B cell (primary cell): ENCODE measurements around the gene FUCA2. TPM values are rescaled to one million over a fixed set of nuclear protein-coding genes. Genes with fewer than 3 reads are reported as not detected.
A peak's percentile ranks its signal among the peaks of the same experiment; 100 is the strongest.

Source experiments
- ATAC-seq: fragments of 200-7000 bp; cut with Tn5 transposase; one replicate; pipeline ENCODE4 v1.10.0; 2021; ENCODE audit warnings: low read depth, mild to moderate bottlenecking, moderate number of reproducible peaks, moderate library complexity
- CTCF ChIA-PET: fragments of 350-600 bp; sonication (Branson Sonifier 250); formaldehyde crosslinking; loops from one replicate; lab custom pipeline; 2021; ENCODE audit warnings: antibody characterized with exemption, inconsistent platforms; lab: Charles Lee
- POLR2A ChIA-PET: fragments of 350-600 bp; sonication (Branson Sonifier 250); formaldehyde crosslinking; loops from one replicate; lab custom pipeline; 2021; ENCODE audit warnings: antibody characterized with exemption; lab: Charles Lee
- DNase-seq: peaks from one replicate; pipeline ENCODE4 v3.0.0; 2013
- H2AFZ ChIP-seq: 2 replicates; pipeline ENCODE4 v1.6.1; 2012; ENCODE audit warnings: mild to moderate bottlenecking, low read depth, low read length; ENCODE audit not compliant: insufficient read depth, poor library complexity, severe bottlenecking
- H3K27ac ChIP-seq, 2 donors: 1 replicate in 1 of 2; 2 replicates in 1 of 2; pipeline ENCODE4 v1.5.1; 2012 to 2013; ENCODE audit warnings: low read length in 2 of 2, mild to moderate bottlenecking in 2 of 2, moderate library complexity in 1 of 2
- H3K27me3 ChIP-seq, 4 experiments: fragments of 200-600 bp in 1 of 4; sonication (generic) in 1 of 4; replicated peaks in 1 of 4; 1 replicate in 2 of 4; 2 replicates in 2 of 4; pipeline versions ENCODE4 v1.6.1 to v1.7.0; 2013 to 2016; ENCODE audit warnings: low read length in 3 of 4, mild to moderate bottlenecking in 2 of 4, mixed read lengths in 1 of 4, moderate library complexity in 1 of 4; ENCODE audit not compliant: insufficient read depth in 4 of 4, control insufficient read depth in 3 of 4; ENCODE audit errors: control extremely low read depth in 1 of 4
- H3K36me3 ChIP-seq, 2 experiments: replicated peaks in 1 of 2; 1 replicate in 1 of 2; 2 replicates in 1 of 2; pipeline versions ENCODE4 v1.6.1 to v1.7.1; 2013; ENCODE audit warnings: low read length in 1 of 2; ENCODE audit not compliant: insufficient read depth in 2 of 2, control insufficient read depth in 1 of 2; ENCODE audit errors: control extremely low read depth in 1 of 2, extremely low read depth in 1 of 2
- H3K4me1 ChIP-seq, 2 donors: fragments of 200-600 bp in 1 of 2; sonication (generic) in 1 of 2; 1 replicate in 1 of 2; 2 replicates in 1 of 2; pipeline versions ENCODE4 v1.5.1 to v1.6.1; 2013 to 2017; ENCODE audit warnings: low read length in 2 of 2; ENCODE audit not compliant: control insufficient read depth in 2 of 2, insufficient read depth in 2 of 2
- H3K4me2 ChIP-seq: replicated peaks from 2 replicates; pipeline ENCODE3; 2012; ENCODE audit warnings: mild to moderate bottlenecking, low read depth, low read length; ENCODE audit not compliant: poor library complexity, severe bottlenecking
- H3K4me3 ChIP-seq, 5 experiments: fragments of 200-600 bp in 1 of 5; sonication (generic) in 1 of 5; 1 replicate in 3 of 5; 2 replicates in 2 of 5; pipeline versions ENCODE4 v1.5.1 to v1.7.0; 2011 to 2016; ENCODE audit warnings: low read length in 4 of 5, mild to moderate bottlenecking in 4 of 5, low read depth in 2 of 5, control low read depth in 1 of 5, moderate library complexity in 1 of 5; ENCODE audit not compliant: insufficient read depth in 1 of 5; ENCODE audit errors: control extremely low read depth in 1 of 5, extremely low read depth in 1 of 5
- H3K79me2 ChIP-seq: fragments of 200-600 bp; sonication (generic); one replicate; pipeline ENCODE4 v1.6.0; 2016; ENCODE audit warnings: low read length; ENCODE audit not compliant: control insufficient read depth, insufficient read depth
- H3K9ac ChIP-seq: fragments of 200-600 bp; sonication (generic); 2 replicates; pipeline ENCODE4 v1.6.1; 2017; ENCODE audit warnings: mild to moderate bottlenecking, low read length, moderate library complexity
- H3K9me3 ChIP-seq, 3 donors: one replicate each; pipeline versions ENCODE4 v1.6.1 to v1.7.1; 2013; ENCODE audit warnings: low read length in 2 of 3; ENCODE audit not compliant: control insufficient read depth in 2 of 3, insufficient read depth in 1 of 3; ENCODE audit errors: control extremely low read depth in 1 of 3
- H4K20me1 ChIP-seq: 2 replicates; pipeline ENCODE4 v1.6.0; 2012; ENCODE audit warnings: mild to moderate bottlenecking, low read length; ENCODE audit not compliant: insufficient read depth, control insufficient read depth, poor library complexity, severe bottlenecking
- H3K27ac Mint-ChIP-seq: one replicate; pipeline ENCODE4 v1.8.0; 2021; ENCODE audit warnings: mixed read lengths
- H3K27me3 Mint-ChIP-seq: one replicate; pipeline ENCODE4 v1.8.0; 2021; ENCODE audit warnings: mixed read lengths
- H3K4me1 Mint-ChIP-seq: one replicate; pipeline ENCODE4 v1.8.0; 2021; ENCODE audit warnings: mixed read lengths
- H3K4me3 Mint-ChIP-seq: one replicate; pipeline ENCODE4 v1.8.0; 2021; ENCODE audit warnings: mixed read lengths
- H3K9me3 Mint-ChIP-seq: one replicate; pipeline ENCODE4 v1.8.0; 2022; ENCODE audit warnings: mixed read lengths; ENCODE audit not compliant: insufficient read depth
- CTCF ChIP-seq: fragments of 200-600 bp; IDR thresholded peaks from one replicate; pipeline ENCODE4 v1.8.0; 2022; ENCODE audit warnings: antibody characterized with exemption, mild to moderate bottlenecking
- EZH2 ChIP-seq: IDR thresholded peaks from 2 replicates; pipeline ENCODE4 v1.6.1; 2012; ENCODE audit warnings: borderline replicate concordance, low read depth, mild to moderate bottlenecking, moderate library complexity, low read length; ENCODE audit not compliant: insufficient read depth, poor library complexity, severe bottlenecking
- WGBS: methylation state at CpG from one replicate; pipeline ENCODE4 v1.1.5; 2013; ENCODE audit warnings: missing lambda C conversion rate; ENCODE audit not compliant: insufficient coverage; 5-methylcytosine and 5-hydroxymethylcytosine counted together
- intact Hi-C: fragments of 100-400 bp; cut with micrococcal nuclease; formaldehyde crosslinking; loops from one replicate; pipeline ENCODE4 v1.10.0; 2022
- polyA plus RNA-seq: library from polyadenylated mRNA; depleted of rRNA; stranded (reverse); fragments of >200 nt; gene quantifications from 2 replicates; pipeline ENCODE4 v1.2.3, GENCODE V29; 2012
- total RNA-seq, 2 donors: library from RNA; stranded (reverse); fragments of 120-200 nt in 1 of 2; gene quantifications; 1 replicate in 1 of 2; 2 replicates in 1 of 2; pipeline versions ENCODE4 v1.2.3 to v1.2.4, GENCODE V29; 2013 to 2022

The FUCA2 gene
- total and polyA plus RNA-seq, 2 donors (not counting 1 experiment from before 2014, with no cell fraction given) = 3.6 to 8.3 TPM

- POLR2A ChIA-PET = no interaction called here
- Histone ChIP-seq H3K27ac (peak overlapping the region; percentile 61 to 70), H3K27me3 (no peaks in the 10 kb centered on the region), H3K9ac (no peak overlapping the region), H3K4me2 (peak overlapping the region; percentile 39), H3K4me3 (no peak overlapping the region), H3K79me2 (no peaks in the 10 kb centered on the region), H4K20me1 (no peaks in the 10 kb centered on the region), H3K36me3 (no peaks in the 10 kb centered on the region), H2AFZ (peak overlapping the region; percentile 68), H3K4me1 (peaks cover 8 to 11% of the 10 kb centered on the region in 2 donors), H3K9me3 (no peaks in the 10 kb centered on the region)
- intact Hi-C loops = loop anchor here (1.0 kb wide), 1 partner anchor 315 kb away; the partner anchor contains the start of gene LTV1
- Mint-ChIP-seq H3K27me3 (no peaks in the 10 kb centered on the region), H3K4me3 (no peak overlapping the region), H3K4me1 (peaks cover 9% of the 10 kb centered on the region), H3K9me3 (no peaks in the 10 kb centered on the region), H3K27ac (peak overlapping the region; percentile 89)
- CTCF ChIA-PET = interaction anchor here (1.0 to 1.2 kb wide), 2 partner anchors 14 to 26 kb away, joined by 3 to 4 read pairs; no protein-coding TSS in a partner anchor
- peak; percentile 60 for DNase-seq
- 83% methylated on average over 3 of the region's 7 CpGs for WGBS
- TF ChIP-seq EZH2 = no peak
- TF ChIP-seq CTCF = no peak
- ATAC-seq = peak; percentile 69
These were observed 16.8 kb upstream of the FUCA2 start for GRCh38 chr6:143528164-143528811.

- no peak for TF ChIP-seq EZH2
- TF ChIP-seq CTCF = no peak
- no CpG with 5 or more reads among the region's 1 CpG for WGBS
- peak overlapping the region; percentile 68 for H2AFZ ChIP-seq
- peak overlapping the region; percentile 61 to 70 for H3K27ac ChIP-seq
- H4K20me1 ChIP-seq = no peaks in the 10 kb centered on the region
- H3K79me2 ChIP-seq = no peaks in the 10 kb centered on the region
- ChIA-PET CTCF (no interaction called here), POLR2A (no interaction called here)
- no peak overlapping the region for H3K4me2 ChIP-seq
- Mint-ChIP-seq H3K9me3 (no peaks in the 10 kb centered on the region), H3K27me3 (no peaks in the 10 kb centered on the region), H3K27ac (no peak overlapping the region), H3K4me3 (no peak overlapping the region), H3K4me1 (peaks cover 9% of the 10 kb centered on the region)
- H3K27me3 ChIP-seq = no peaks in the 10 kb centered on the region
- DNase-seq (no peak), ATAC-seq (no peak)
- H3K9me3 ChIP-seq = no peaks in the 10 kb centered on the region
- intact Hi-C loops = loop anchor here (1.0 kb wide), 1 partner anchor 316 kb away; the partner anchor contains the start of gene LTV1
- H3K4me3 ChIP-seq = no peak overlapping the region
- H3K36me3 ChIP-seq = no peaks in the 10 kb centered on the region
- peaks cover 8 to 11% of the 10 kb centered on the region in 2 donors for H3K4me1 ChIP-seq
- H3K9ac ChIP-seq = no peak overlapping the region
These were observed 16.2 kb upstream of the FUCA2 start for GRCh38 chr6:143527677-143528076.
